Activated CD4-positive, alpha-beta T cell treated with anti-CD3 and anti-CD28 coated beads, Interleukin-2, Interleukin-6, amounts not matched to agents 100 ng/mL and 50 ng/mL, durations not matched to agents 16 hours and 8 hours (primary cell): Measurements from ENCODE around the gene SURF6.
"Not testable (repeated sequence)": the region's sequence is repeated elsewhere in the genome, so short reads cannot be mapped to it uniquely, and the experiment has no call there.

Experiments used
- DNase-seq: peaks from one replicate; pipeline ENCODE4 v3.0.0-alpha.2; 2020

Gene SURF6

DNA sequence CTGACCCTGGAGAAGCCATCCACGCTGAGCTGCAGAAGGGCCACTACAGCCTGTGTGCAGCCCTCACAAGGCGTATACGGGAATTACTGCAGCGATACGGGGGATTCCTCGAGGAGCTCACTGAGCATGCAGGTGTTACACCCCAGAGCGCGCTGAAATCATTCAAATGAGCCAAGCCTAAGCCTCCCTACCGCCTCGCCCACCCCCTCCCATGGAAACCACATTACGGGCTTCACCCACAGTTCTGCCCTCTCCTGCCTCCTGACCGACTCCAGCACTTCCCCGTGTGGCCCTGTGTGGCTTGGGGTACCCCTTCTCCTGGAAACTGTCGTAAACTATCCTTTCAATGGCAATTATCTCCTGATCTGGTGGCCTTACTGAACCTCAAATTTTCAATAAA, 13.3 kb downstream of the SURF6 start:
- DNase-seq: no peak

DNA sequence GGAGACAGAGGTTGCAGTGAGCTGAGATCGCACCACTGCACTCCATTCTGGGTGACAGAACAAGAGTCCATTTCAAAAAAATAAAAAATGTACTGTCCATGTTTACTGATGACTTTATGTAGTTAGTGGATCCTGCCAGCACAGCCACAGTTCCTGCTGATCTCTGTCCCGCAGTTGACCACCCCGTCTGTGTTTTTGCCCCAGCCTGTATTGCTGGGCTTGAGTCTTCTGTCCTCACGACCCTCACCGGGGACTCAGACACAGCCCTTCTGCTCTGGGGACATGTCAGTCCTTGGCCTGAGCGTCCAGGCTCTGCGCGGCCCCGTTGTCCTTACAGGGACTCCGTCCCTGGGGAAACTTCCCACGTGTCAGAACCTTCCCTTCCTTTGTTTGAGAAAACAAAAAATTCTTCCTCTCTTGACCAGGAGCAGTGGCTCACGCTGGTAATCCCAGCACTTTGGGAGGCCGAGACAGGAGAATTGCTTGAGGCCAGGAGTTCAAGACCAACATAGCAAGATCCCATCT, 14.5 kb downstream of the SURF6 start:
- no peak for DNase-seq

DNA sequence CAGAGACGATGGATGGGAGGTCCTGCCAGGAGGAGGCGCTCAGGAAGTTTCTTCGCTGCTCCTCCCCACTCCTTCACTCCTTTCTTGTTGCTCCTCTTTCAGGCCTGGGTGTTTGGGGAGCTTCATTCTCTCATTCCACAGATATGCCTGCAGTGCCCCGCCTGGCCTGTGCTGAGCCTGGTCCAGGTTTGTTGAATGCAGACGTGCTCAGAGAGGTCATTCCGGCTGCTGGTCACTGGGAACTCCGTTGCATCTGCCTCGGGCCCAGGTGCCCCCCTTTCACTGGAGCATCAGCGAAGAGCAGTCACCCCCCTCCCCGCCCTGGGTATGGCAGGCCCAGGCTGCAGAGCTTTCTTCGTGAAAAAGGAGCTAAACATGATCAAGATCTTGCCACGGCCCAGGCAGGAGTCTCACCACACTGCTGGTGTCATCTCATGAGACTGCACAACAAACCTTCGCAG, 15.5 kb downstream of the SURF6 start:
- DNase-seq: no peak

DNA sequence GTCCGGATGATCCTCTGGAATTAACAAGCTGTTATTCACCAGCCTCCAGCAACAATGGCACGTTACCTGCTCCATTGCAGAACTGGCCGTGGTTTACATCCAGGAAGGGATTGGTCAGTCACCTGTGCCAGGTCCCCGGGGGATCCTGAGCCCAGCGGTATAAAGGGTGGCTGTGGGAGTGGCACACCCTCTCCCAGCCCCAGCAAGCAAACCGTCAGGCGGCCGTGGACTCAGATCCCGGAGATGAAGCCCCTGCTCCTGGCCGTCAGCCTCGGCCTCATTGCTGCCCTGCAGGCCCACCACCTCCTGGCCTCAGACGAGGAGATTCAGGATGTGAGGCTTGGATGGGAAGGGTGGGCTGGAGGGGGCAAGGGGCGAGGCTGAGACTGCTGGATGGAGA, 18.4 kb downstream of the SURF6 start:
- DNase-seq: not testable (repeated sequence)

GRCh38 chr9:133315997-133316396, 20.0 kb downstream of the SURF6 start:
- DNase-seq: no peak

DNA sequence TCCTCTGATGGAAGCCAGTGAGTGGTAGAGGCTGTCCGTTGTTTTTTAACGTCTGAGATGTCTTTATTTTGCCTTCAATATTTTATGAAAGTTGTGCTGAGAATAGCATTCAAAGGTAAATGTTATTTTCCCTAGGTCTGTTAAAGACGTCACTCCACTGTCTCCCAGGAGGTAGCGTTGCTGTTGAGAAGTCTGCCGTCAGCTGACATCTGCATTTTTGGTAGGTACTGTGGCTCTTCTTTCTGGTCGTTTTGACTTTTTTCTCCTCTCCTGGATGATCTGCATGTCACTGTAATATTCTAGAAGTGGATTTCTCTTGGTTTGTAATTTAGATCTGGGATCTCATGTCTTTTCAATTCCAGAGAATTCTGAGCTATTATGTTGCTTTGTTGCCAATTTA, 26.4 kb downstream of the SURF6 start:
- no peak for DNase-seq

DNA sequence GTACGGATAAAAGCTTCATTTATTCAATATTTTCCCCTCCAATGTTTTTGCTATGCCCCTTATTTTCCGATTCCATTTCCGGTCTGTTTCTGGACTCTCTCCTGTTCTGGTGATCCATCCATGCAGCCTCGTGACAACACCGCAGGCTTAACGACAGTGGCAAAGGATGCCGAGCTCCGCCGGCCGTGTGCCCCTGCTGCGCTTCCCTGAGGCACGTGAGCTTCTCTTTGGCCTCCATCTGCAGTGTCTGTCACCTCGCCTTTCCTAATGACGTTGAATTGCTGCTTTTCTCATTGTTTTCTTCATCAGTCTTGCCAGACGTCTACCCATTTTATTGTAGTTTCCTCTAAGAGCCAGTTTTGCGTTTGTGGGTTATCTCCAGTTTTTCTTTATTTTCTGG, 28.7 kb downstream of the SURF6 start:
- no peak for DNase-seq

- no peak for DNase-seq
These were observed 29.5 kb downstream of the SURF6 start for GRCh38 chr9:133306242-133307204.

GRCh38 chr9:133305731-133306130, 30.3 kb downstream of the SURF6 start:
- DNase-seq: no peak

DNA sequence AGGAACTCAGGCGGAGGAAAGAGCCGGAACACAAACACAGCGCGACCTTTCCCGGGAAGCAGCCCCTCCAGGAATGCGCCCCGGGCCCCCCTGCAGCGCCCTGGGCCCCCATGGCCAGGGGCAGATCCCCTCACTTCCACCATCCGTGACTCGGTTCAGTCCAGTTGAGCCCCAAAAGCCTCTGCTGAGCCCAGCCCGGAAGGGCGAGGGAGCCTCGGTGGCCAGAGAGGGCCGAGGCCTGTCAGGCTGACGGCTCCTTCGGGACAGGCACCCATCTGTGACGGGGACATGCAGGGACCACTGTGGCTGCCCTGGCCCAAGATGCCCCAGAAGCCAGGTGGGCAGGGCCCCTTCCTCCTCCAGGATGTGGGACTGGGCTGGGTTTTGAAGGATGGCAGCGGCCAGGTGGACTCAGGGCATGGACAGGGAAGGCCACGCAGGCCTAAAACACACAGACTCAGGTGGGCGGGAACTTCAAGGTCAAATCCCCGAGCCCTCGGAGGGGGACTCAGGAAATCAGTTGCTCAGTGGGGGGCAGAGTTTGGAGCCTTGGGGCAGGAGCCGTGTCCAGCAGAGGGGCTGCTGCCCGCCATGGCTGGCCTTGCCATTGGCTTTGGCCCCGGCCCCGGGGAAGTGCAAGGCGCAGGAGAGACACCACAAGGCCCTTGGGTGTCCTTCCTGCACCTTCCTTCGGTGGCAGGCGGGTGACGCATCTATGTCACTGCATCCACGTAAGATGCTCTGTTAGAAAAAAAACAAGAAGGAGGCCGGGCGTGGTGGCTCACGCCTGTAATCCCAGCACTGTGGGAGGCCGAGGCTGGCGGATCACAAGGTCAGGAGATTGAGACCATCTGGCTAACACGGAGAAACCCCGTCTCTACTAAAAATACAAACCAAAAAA, 31.3 kb downstream of the SURF6 start:
- DNase-seq: no peak

GRCh38 chr9:133304158-133304470, 31.9 kb downstream of the SURF6 start:
- DNase-seq: no peak

DNA sequence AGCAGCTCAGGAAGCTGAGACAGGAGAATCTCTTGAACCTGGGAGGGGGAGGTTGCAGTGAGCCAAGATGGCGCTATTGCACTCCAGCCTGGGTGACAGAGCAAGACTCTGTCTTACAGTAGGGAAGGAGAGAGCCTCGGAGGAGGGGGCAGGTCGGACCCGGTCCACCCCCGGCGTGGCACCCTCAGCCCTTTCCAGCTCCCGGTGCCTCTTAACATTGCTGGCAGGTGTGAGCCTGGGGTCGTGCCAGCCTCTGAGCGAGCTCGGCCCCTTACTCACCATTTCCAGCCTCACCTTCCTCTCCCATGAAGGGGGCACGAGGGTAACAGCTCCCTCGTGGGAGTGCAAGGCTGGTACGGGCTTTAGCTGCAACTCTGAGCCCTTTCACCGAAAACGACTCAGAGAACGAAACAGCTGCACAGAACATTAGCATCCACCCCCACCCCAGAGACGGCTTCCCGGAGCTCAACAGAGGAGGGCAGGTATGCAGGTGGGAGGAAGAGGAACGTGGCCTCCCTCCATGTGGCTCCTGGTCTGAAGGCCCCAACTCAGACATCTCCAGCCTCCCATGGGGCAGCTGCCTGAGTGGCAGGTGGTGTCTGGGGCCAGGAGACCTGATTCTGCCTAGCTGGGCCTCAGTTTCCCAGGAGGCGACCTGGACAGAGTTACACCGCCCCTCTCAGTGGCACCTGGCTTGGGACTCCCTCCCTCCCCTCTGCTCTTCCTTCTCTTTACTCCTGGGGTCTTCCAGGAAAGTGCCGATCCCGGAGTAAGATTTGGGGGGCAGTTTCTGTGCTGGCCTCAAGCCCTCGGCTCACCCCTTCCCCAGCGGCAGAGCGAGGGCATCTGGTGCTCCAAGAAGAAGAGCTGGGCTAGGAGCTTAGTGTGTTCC, 32.5 kb downstream of the SURF6 start:
- DNase-seq: no peak

DNA sequence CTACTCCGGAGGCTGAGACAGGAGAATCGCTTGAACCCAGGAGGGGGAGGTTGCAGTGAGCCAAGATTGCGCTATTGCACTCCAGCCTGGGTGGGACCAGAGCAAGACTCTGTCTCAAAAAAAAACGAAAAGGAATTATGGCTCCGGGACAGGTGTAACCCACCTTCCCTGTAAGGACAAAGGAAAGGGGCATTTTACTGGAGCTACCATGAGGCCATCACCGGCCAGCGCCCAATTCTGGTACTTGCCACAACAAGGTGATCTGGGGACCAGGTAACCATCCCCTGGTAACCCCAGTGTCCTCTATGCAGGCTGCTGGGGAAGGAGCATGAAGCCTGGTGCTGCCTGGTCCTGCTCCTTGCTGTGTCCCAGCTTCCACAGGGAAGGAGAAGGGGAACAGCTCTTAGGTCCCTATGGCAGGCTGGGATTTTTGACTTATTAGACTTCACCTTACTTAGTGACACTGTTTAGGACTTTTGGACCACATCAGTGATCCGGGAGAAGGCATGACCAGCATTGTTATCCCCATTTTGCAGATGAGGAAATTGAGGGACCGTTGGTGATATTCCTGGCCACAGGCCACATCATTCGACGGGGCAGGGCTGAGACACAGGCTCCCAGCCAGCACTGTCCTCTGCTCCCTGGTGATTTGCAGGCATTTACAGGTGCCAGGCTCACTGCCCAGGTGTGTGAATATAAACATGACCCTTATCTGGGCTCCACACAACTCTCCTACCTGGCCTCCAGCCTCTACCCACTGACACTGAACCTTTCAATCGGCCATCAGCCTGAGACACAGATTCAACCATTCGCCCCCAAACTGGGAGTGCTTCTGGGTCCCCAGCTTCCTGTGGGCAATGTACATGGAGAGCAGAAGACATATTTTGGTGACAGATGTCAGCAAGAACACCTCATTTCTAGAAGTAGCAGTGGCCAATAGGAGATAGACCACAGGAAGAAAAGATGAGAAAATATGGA, 34.4 kb downstream of the SURF6 start:
- DNase-seq: no peak

- DNase-seq: not testable (repeated sequence)
These were observed 36.0 kb downstream of the SURF6 start for GRCh38 chr9:133299996-133300395.

DNA sequence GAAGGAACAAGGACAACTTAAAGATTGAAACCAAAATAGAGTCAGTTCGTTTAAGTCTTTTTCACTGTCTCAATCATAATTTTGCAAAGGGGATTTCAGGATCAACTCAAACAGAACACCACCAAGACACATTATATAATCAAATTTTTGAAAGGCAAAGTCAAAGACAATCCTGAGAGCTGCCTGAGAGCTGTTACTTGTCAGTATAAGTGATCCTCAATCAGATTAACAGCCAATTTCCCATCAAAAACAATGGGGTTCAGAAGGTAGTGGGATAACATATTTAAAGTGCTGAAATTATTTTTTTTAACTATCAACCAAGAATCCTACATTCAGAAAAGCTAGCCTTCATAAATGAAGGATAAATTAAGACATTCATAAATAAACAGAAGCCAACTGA, 41.7 kb downstream of the SURF6 start:
- DNase-seq: no peak

GRCh38 chr9:133290751-133291302, 45.2 kb downstream of the SURF6 start:
- no peak for DNase-seq

DNA sequence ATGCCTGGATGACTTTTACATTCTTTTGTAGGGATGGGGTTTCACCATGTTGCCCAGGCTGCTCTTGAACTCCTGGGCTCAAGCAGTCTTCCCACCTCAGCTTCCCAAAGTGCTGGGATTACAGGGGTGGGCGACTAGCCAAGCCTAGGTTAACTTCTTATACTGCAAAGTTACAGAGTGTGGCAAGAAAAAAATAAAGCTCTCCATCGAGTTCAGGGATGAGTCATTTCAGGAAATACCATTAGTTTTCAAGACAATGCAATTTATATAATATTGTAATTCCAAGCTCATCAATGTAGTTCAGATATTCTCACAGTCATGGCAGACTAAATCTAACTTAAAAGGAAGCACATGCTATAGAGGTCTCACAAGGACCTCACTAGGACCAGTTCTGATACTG, 49.5 kb downstream of the SURF6 start:
- no peak for DNase-seq

DNA sequence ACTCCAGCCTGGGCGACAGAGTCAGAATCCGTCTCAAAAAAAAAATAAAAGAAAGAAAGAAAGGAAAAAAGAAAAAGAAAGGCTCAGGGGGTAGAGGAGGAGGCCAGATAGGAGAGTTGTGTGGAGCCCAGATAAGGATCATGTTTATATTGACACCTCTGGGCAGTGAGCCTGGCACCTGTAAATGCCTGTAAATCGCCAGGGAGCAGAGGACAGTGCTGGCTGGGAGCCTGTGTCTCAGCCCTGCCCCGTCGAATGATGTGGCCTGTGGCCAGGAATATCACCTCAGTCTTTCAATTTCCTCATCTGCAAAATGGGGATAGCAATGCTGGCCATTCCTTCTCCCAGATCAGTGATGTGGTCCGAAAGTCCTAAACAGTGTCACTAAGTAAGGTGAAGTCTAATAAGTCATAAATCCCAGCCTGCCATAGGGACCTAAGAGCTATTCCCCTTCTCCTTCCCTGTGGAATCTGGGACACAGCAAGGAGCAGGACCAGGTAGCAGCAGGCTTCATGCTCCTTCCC, 50.7 kb downstream of the SURF6 start:
- DNase-seq: no peak

- DNase-seq: no peak
These were observed 51.6 kb downstream of the SURF6 start for GRCh38 chr9:133284362-133284761.

- DNase-seq: not testable (repeated sequence)
These were observed 52.5 kb downstream of the SURF6 start for GRCh38 chr9:133283255-133284032.
